ENCODE measurements around the gene PRDM16. TPM values are rescaled to one million over a fixed set of nuclear protein-coding genes. Genes with fewer than 3 reads are reported as not detected.

The PRDM16 gene
- total and polyA plus RNA-seq, 2 of the 13 experiments (the other 11 are each of a cell fraction or from before 2014, with no cell fraction given) = 0.15 to 0.81 TPM

DNA sequence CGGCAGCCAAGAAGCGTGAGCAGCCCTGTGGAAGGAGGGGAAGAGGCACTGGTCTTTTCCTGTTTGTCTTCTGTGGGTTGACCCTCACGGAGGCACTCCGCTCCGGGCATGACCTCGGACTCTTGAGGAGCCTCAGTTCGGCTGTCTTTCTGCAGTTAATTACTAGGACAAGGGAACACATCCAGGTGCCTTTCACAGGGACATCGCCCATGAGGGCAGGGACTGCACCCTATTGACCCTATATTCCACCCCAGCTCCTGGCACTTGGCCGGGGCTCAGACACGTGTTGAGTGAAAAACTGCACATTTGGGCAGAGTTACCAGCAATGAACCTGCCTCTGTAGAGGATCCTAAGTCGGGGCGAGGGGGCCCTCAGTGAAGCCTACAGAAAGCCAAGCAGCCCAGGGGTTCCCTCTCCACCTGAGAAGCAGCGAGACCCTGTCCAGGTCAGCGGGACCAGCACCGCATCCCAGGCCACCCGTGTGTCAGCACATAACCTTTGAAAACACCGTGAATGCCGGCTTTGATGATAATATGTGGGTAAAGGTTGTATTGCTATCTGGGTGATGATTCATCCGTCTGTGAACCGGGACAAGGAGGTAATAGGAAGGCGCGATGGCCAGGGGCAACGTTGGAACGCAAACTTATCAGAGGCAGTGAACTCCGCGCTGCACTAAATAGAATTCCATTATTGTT, 224.0 kb downstream of the PRDM16 start (continued):
- TF ChIP-seq, protein P1, sequence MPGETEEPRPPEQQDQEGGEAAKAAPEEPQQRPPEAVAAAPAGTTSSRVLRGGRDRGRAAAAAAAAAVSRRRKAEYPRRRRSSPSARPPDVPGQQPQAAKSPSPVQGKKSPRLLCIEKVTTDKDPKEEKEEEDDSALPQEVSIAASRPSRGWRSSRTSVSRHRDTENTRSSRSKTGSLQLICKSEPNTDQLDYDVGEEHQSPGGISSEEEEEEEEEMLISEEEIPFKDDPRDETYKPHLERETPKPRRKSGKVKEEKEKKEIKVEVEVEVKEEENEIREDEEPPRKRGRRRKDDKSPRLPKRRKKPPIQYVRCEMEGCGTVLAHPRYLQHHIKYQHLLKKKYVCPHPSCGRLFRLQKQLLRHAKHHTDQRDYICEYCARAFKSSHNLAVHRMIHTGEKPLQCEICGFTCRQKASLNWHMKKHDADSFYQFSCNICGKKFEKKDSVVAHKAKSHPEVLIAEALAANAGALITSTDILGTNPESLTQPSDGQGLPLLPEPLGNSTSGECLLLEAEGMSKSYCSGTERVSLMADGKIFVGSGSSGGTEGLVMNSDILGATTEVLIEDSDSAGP (CRISPR knock-in tag; IDR thresholded peaks at IDR 0.05; ENCODE audit: borderline replicate concordance) = no peak
- TF ChIP-seq JDP2 (CRISPR knock-in tag; IDR thresholded peaks at IDR 0.05; ENCODE audit: borderline replicate concordance) (no peak), MBD4 (IDR thresholded peaks at IDR 0.05; ENCODE audit: borderline replicate concordance, low read length) (no peak), ZNF260 (CRISPR knock-in tag; IDR thresholded peaks at IDR 0.05; ENCODE audit: borderline replicate concordance, low read depth) (no peak), ZNF749 (CRISPR knock-in tag; IDR thresholded peaks at IDR 0.05; ENCODE audit: borderline replicate concordance) (no peak), ETV5 (CRISPR knock-in tag; IDR thresholded peaks at IDR 0.05; ENCODE audit: borderline replicate concordance) (peak; percentile 72; the same call in 1 of the 2 replicates), TBL1XR1 (IDR thresholded peaks at IDR 0.05; ENCODE audit: borderline replicate concordance, low read length, partially characterized antibody) (peak; percentile 36), SRY (CRISPR knock-in tag; IDR thresholded peaks at IDR 0.05) (no peak; the same call in 1 of the 2 replicates), ZMYM3 (CRISPR knock-in tag; IDR thresholded peaks at IDR 0.05) (no peak), RAD21 (CRISPR knock-in tag; IDR thresholded peaks at IDR 0.05) (no peak), GATAD1 (CRISPR knock-in tag; IDR thresholded peaks at IDR 0.05) (no peak), ATM (IDR thresholded peaks at IDR 0.05; ENCODE audit: borderline replicate concordance) (no peak), ZNF17 (CRISPR knock-in tag; IDR thresholded peaks at IDR 0.05) (no peak), ESRRA (CRISPR knock-in tag; IDR thresholded peaks at IDR 0.05; ENCODE audit: low read depth) (no peak; the same call in 1 of the 2 replicates), RBM22 (optimal IDR thresholded peaks at IDR 0.05; ENCODE audit: low read length) (no peak)
- TF ChIP-seq, protein P2, sequence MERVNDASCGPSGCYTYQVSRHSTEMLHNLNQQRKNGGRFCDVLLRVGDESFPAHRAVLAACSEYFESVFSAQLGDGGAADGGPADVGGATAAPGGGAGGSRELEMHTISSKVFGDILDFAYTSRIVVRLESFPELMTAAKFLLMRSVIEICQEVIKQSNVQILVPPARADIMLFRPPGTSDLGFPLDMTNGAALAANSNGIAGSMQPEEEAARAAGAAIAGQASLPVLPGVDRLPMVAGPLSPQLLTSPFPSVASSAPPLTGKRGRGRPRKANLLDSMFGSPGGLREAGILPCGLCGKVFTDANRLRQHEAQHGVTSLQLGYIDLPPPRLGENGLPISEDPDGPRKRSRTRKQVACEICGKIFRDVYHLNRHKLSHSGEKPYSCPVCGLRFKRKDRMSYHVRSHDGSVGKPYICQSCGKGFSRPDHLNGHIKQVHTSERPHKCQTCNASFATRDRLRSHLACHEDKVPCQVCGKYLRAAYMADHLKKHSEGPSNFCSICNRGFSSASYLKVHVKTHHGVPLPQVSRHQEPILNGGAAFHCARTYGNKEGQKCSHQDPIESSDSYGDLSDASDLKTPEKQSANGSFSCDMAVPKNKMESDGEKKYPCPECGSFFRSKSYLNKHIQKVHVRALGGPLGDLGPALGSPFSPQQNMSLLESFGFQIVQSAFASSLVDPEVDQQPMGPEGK (CRISPR knock-in tag; IDR thresholded peaks at IDR 0.05) = no peak
- TF ChIP-seq, protein P3, sequence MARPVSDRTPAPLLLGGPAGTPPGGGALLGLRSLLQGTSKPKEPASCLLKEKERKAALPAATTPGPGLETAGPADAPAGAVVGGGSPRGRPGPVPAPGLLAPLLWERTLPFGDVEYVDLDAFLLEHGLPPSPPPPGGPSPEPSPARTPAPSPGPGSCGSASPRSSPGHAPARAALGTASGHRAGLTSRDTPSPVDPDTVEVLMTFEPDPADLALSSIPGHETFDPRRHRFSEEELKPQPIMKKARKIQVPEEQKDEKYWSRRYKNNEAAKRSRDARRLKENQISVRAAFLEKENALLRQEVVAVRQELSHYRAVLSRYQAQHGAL (CRISPR knock-in tag; IDR thresholded peaks at IDR 0.05; ENCODE audit: not compliant biosample characterization) = no peak
- TF ChIP-seq, protein P4, sequence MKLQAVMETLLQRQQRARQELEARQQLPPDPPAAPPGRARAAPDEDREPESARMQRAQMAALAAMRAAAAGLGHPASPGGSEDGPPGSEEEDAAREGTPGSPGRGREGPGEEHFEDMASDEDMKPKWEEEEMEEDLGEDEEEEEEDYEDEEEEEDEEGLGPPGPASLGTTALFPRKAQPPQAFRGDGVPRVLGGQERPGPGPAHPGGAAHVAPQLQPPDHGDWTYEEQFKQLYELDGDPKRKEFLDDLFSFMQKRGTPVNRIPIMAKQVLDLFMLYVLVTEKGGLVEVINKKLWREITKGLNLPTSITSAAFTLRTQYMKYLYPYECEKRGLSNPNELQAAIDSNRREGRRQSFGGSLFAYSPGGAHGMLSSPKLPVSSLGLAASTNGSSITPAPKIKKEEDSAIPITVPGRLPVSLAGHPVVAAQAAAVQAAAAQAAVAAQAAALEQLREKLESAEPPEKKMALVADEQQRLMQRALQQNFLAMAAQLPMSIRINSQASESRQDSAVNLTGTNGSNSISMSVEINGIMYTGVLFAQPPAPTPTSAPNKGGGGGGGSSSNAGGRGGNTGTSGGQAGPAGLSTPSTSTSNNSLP (IDR thresholded peaks at IDR 0.05; ENCODE audit: low read depth, low read length) = peak; percentile 49; the same call in 1 of the 2 replicates
- TF ChIP-seq, protein P5, sequence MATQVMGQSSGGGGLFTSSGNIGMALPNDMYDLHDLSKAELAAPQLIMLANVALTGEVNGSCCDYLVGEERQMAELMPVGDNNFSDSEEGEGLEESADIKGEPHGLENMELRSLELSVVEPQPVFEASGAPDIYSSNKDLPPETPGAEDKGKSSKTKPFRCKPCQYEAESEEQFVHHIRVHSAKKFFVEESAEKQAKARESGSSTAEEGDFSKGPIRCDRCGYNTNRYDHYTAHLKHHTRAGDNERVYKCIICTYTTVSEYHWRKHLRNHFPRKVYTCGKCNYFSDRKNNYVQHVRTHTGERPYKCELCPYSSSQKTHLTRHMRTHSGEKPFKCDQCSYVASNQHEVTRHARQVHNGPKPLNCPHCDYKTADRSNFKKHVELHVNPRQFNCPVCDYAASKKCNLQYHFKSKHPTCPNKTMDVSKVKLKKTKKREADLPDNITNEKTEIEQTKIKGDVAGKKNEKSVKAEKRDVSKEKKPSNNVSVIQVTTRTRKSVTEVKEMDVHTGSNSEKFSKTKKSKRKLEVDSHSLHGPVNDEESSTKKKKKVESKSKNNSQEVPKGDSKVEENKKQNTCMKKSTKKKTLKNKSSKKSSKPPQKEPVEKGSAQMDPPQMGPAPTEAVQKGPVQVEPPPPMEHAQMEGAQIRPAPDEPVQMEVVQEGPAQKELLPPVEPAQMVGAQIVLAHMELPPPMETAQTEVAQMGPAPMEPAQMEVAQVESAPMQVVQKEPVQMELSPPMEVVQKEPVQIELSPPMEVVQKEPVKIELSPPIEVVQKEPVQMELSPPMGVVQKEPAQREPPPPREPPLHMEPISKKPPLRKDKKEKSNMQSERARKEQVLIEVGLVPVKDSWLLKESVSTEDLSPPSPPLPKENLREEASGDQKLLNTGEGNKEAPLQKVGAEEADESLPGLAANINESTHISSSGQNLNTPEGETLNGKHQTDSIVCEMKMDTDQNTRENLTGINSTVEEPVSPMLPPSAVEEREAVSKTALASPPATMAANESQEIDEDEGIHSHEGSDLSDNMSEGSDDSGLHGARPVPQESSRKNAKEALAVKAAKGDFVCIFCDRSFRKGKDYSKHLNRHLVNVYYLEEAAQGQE (IDR thresholded peaks at IDR 0.05; ENCODE audit: borderline replicate concordance in 1 of 2, low read depth in 1 of 2, low read length in 2 of 2) = no peak
